Astrocyte of the spinal cord (primary cell): ENCODE results near the gene TCF7.

Experiments
- DNase-seq: peaks from one replicate; pipeline ENCODE4 v3.0.0; 2011; ENCODE audit warnings: low read depth, low spot score
- H3K4me3 ChIP-seq: 2 replicates; pipeline ENCODE4 v1.5.1; 2011; ENCODE audit warnings: low read depth, mild to moderate bottlenecking, low read length, moderate library complexity
- CTCF ChIP-seq: IDR thresholded peaks from 2 replicates; pipeline ENCODE4 v1.5.1; 2012; ENCODE audit warnings: low read depth, mild to moderate bottlenecking, low read length, inconsistent platforms
- in situ Hi-C: cut with HindIII; loops from 2 replicates; pipeline ENCODE4 v1.10.0; 2017; ENCODE audit warnings: low sequenced_read_pairs

The TCF7 gene

DNA sequence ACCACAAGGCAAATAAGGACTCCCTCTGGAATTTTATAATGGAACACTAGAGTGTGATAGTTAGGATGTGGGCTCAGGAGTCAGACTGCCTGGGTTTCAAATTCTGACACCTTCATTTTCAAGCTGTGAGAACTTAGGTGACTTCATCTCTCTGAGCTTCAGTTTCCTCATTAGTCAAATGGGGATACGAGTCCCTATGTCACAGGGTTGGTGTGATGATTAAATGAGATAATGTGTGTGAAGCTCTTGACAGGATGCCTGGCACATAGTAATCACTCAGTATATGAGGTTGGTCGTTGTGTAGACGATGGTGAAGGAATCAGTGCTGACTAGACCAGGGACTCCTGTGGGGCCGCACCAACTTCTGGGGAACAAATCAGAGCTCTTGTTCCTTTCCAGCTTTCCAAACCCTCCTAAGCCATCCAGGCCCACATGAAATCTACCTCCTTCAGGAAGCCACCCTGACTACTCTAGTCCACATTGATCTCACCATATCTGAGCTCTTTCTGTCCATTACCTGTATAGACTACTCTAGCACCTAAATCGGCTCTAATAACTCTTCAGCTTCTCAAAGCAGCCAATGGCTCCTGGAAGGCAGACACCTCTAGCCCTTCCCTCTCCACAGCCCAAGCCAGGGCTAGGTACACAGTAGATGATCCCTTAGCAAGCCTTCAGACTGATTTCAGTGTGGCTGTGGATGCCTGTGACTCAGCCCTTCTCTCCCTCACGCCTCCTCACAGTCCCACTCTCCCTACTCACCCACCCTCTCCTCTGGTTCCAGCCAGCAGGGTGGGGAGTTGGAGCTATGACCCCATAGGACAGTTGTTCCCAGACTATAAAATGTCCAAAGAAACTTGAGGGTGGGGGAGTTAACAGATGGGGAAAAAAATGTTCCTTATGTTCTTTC is 2.5 kb upstream of the TCF7 start:
- peak; percentile 29 for DNase-seq
- TF ChIP-seq CTCF = no peak
- H3K4me3 ChIP-seq = no peak overlapping the region
- in situ Hi-C loops = no loop called here

GRCh38 chr5:134112726-134113362 is 1.6 kb upstream of the TCF7 start:
- in situ Hi-C loops = no loop called here

GRCh38 chr5:134113363-134113889 is 1.1 kb upstream of the TCF7 start:
- no peak for DNase-seq
- TF ChIP-seq CTCF = no peak
- no peak overlapping the region for H3K4me3 ChIP-seq
- in situ Hi-C loops = no loop called here

More at GRCh38 chr5:134112726-134113362, 1.6 kb upstream of the TCF7 start:
- no peak for DNase-seq
- no peak overlapping the region for H3K4me3 ChIP-seq
- no peak for TF ChIP-seq CTCF

GRCh38 chr5:134114886-134115805 is 665 bp downstream of the TCF7 start:
- DNase-seq = no peak
- in situ Hi-C loops = no loop called here
- TF ChIP-seq CTCF = no peak
- H3K4me3 ChIP-seq = peak overlapping the region; percentile 50

GRCh38 chr5:134115806-134116175 is 1.3 kb downstream of the TCF7 start:
- no peak for DNase-seq
- H3K4me3 ChIP-seq = peak overlapping the region; percentile 50
- no peak for TF ChIP-seq CTCF
- in situ Hi-C loops = no loop called here

- in situ Hi-C loops = no loop called here
- no peak for TF ChIP-seq CTCF
- no peak overlapping the region for H3K4me3 ChIP-seq
- DNase-seq = no peak
These were observed 1.8 kb downstream of the TCF7 start for GRCh38 chr5:134116286-134116685.
